HepG2 (cell line): Measurements from ENCODE around the gene PSMB3. TPM values are rescaled to one million over a fixed set of nuclear protein-coding genes. Genes with fewer than 3 reads are reported as not detected.

Experiments
- BRCA1 ChIP-seq: sonication (generic); formaldehyde crosslinking; IDR thresholded peaks from 2 replicates; pipeline ENCODE4 v1.4.0; 2020; ENCODE audit warnings: missing genetic modification reagents
- DNMT1 ChIP-seq: sonication (generic); formaldehyde crosslinking; IDR thresholded peaks from 2 replicates; pipeline ENCODE4 v1.5.1; 2020; ENCODE audit warnings: mild to moderate bottlenecking, missing genetic modification reagents
- FOXP1 ChIP-seq, 2 experiments: fragments of 450-650 bp in 1 of 2; IDR thresholded peaks; 2 replicates each; pipeline ENCODE4 v1.6.1; 2017 to 2018; ENCODE audit warnings: antibody characterized with exemption in 1 of 2
- NFAT5 ChIP-seq: sonication (generic); formaldehyde crosslinking; IDR thresholded peaks from 2 replicates; pipeline ENCODE4 v1.4.0; 2020; ENCODE audit warnings: missing genetic modification reagents
- NRL ChIP-seq: sonication (generic); formaldehyde crosslinking; IDR thresholded peaks from 2 replicates; pipeline ENCODE4 v1.5.0; 2020; ENCODE audit warnings: missing genetic modification reagents, mild to moderate bottlenecking, moderate library complexity, borderline replicate concordance
- POLR2AphosphoS5 ChIP-seq: IDR thresholded peaks from 2 replicates; pipeline ENCODE4 v1.6.1; 2012; ENCODE audit warnings: low read depth, low read length
- ZNF275 ChIP-seq: sonication (generic); formaldehyde crosslinking; IDR thresholded peaks from 2 replicates; pipeline ENCODE4 v1.8.0; 2022; ENCODE audit warnings: missing genetic modification reagents, mild to moderate bottlenecking, inconsistent platforms, borderline replicate concordance
- ZNF318 ChIP-seq: sonication (generic); formaldehyde crosslinking; IDR thresholded peaks from 2 replicates; pipeline ENCODE4 v1.4.0; 2020; ENCODE audit warnings: mild to moderate bottlenecking, missing genetic modification reagents
- ZNF564 ChIP-seq: sonication (generic); formaldehyde crosslinking; IDR thresholded peaks from 2 replicates; pipeline ENCODE4 v1.8.1; 2023; ENCODE audit warnings: mild to moderate bottlenecking, missing genetic modification reagents
- ZNF790 ChIP-seq: sonication (generic); formaldehyde crosslinking; IDR thresholded peaks from 2 replicates; pipeline ENCODE4 v1.8.0; 2022; ENCODE audit warnings: missing genetic modification reagents, mild to moderate bottlenecking, borderline replicate concordance
- polyA plus RNA-seq, 8 experiments: library from polyadenylated mRNA; depleted of rRNA in 3 of 8; stranded (reverse) in 7 of 8; unstranded in 1 of 8; fragments of >200 nt; fragmentation: Illumina TruSeq in 4 of 8; extraction: Trizol in 4 of 8; gene quantifications; 2 replicates each; pipeline versions ENCODE4 v1.2.1 to v1.2.3, GENCODE V29; 2011 to 2016; ENCODE audit warnings: low read depth in 4 of 8, missing spikeins in 1 of 8, mixed read lengths in 1 of 8; ENCODE audit not compliant: insufficient read depth in 1 of 8
- total RNA-seq, 5 experiments: library from RNA; depleted of rRNA; stranded (reverse); fragments of >200 nt; fragmentation: Illumina TruSeq; extraction: Trizol; gene quantifications; 2 replicates each; pipeline ENCODE4 v1.2.3, GENCODE V29; 2016; ENCODE audit warnings: low read depth in 1 of 5

Gene PSMB3
- total and polyA plus RNA-seq, 2 of the 13 experiments (the other 11 are each of a cell fraction or from before 2014, with no cell fraction given), result 366 to 517 TPM

GRCh38 chr17:38799501-38800236, 47.1 kb downstream of the PSMB3 start, which contains the start of gene PIP4K2B (continued):
- peak; percentile 39; the same call in 1 of the 2 replicates for TF ChIP-seq ZNF318 (CRISPR knock-in tag)
- peak; percentile 69 for TF ChIP-seq POLR2AphosphoS5
- TF ChIP-seq NRL (CRISPR knock-in tag), result no peak
- no peak for TF ChIP-seq NFAT5 (CRISPR knock-in tag)
- peak; percentile 30 for TF ChIP-seq DNMT1 (CRISPR knock-in tag)
- no peak for TF ChIP-seq FOXP1 (IDR thresholded peaks at IDR 0.05)
- 0 out of 2 replicates have a peak, but pooled peaks have one; percentile 11 for TF ChIP-seq FOXP1 (CRISPR knock-in tag; IDR thresholded peaks at IDR 0.05)
- TF ChIP-seq ZNF564, result peak; percentile 32; the same call in 1 of the 2 replicates
- peak; percentile 81; the same call in 1 of the 2 replicates for TF ChIP-seq ZNF275 (CRISPR knock-in tag)
- 0 out of 2 replicates have a peak, but pooled peaks have one; percentile 34 for TF ChIP-seq BRCA1
- no peak for TF ChIP-seq ZNF790
